ENCODE measurements around the gene SMOC2. TPM values are rescaled to one million over a fixed set of nuclear protein-coding genes. Genes with fewer than 3 reads are reported as not detected.

Gene SMOC2
- total and polyA plus RNA-seq, 2 experiments from 2014 or later: 51.0 to 88.7 TPM

DNA sequence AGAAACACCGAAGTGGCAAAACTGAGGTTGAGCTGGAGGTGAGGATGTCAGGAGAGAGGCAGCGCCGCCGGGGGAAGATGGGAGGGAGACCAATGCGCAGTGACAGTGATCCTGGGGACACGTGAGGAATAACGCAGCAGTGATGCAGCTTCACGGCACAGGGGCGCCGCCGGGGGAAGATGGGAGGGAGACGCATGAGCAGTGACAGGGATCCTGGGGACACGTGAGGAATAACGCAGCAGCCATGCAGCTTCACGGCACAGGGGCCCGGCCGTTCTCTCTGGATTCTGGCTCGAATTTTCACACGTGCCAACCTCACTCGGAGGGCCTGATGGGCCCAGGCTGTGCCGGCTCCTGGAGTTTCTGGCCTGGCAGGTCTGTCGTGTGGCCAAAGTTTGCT, 94.7 kb downstream of the SMOC2 start:
- H3K4me1 ChIP-seq (ENCODE audit: insufficient read depth): peaks cover under 1% of the 10 kb centered on the region

DNA sequence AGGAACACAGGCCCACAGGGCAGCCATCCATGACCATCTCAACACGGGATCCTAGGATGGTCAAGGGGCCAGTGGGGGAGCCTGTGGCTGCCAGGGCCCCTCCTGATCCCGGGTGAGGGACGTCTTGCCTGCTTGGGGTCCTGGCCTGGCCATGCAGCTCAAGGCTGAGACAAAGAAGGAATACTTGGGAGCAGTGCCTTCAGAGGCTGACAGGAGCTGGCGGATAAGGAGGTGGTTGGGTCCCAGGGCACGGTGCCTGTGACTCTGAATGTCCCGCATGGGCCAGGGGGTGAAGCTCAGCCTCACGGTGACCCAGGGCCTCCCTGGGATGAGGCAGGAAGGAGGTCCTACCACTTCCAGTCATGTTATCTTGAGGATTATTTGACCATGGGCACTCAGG, 95.2 kb downstream of the SMOC2 start:
- no peaks in the 10 kb centered on the region for H3K9me3 ChIP-seq (ENCODE audit: low read depth)
- TF ChIP-seq EZH2phosphoT487 (IDR thresholded peaks at IDR 0.05; ENCODE audit: low read depth, severe bottlenecking, unreplicated experiment) (no peak), EZH2 (IDR thresholded peaks at IDR 0.05; ENCODE audit: borderline replicate concordance) (no peak)
- TF ChIP-seq, protein P1, sequence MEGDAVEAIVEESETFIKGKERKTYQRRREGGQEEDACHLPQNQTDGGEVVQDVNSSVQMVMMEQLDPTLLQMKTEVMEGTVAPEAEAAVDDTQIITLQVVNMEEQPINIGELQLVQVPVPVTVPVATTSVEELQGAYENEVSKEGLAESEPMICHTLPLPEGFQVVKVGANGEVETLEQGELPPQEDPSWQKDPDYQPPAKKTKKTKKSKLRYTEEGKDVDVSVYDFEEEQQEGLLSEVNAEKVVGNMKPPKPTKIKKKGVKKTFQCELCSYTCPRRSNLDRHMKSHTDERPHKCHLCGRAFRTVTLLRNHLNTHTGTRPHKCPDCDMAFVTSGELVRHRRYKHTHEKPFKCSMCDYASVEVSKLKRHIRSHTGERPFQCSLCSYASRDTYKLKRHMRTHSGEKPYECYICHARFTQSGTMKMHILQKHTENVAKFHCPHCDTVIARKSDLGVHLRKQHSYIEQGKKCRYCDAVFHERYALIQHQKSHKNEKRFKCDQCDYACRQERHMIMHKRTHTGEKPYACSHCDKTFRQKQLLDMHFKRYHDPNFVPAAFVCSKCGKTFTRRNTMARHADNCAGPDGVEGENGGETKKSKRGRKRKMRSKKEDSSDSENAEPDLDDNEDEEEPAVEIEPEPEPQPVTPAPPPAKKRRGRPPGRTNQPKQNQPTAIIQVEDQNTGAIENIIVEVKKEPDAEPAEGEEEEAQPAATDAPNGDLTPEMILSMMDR (IDR thresholded peaks at IDR 0.05; ENCODE audit: poor library complexity): no peak
- H3K27me3 ChIP-seq: peaks cover 5% of the 10 kb centered on the region
- H3K36me3 ChIP-seq (replicated peaks; ENCODE audit: insufficient read depth, low read depth): no peaks in the 10 kb centered on the region
- peaks cover 6% of the 10 kb centered on the region for H3K4me1 ChIP-seq (ENCODE audit: insufficient read depth)
- no peak overlapping the region for H3K27ac ChIP-seq
- no peak for DNase-seq (ENCODE audit: low spot score)
- no peak overlapping the region for H2AFZ ChIP-seq
- H3K79me2 ChIP-seq: no peaks in the 10 kb centered on the region
- 89% methylated on average over 7 of the region's 7 CpGs for WGBS (ENCODE audit: low lambda C conversion rate, missing lambda C conversion rate)
- no peak overlapping the region for H3K4me3 ChIP-seq
- no peaks in the 10 kb centered on the region for H4K20me1 ChIP-seq (ENCODE audit: insufficient read depth, poor library complexity, severe bottlenecking)
- no peaks in the 10 kb centered on the region for H3K9me2 ChIP-seq (replicated peaks; ENCODE audit: insufficient read depth)
- H3K4me2 ChIP-seq: no peak overlapping the region

More for the DNA sequence above, 94.7 kb downstream of the SMOC2 start:
- no peak for DNase-seq (ENCODE audit: low spot score)
- no peak overlapping the region for H3K4me3 ChIP-seq
- H3K27me3 ChIP-seq: peaks cover 2% of the 10 kb centered on the region
- H4K20me1 ChIP-seq (ENCODE audit: insufficient read depth, poor library complexity, severe bottlenecking): no peaks in the 10 kb centered on the region
- TF ChIP-seq EZH2 (IDR thresholded peaks at IDR 0.05; ENCODE audit: borderline replicate concordance) (no peak), EZH2phosphoT487 (IDR thresholded peaks at IDR 0.05; ENCODE audit: low read depth, severe bottlenecking, unreplicated experiment) (no peak)
- TF ChIP-seq, protein P1 (IDR thresholded peaks at IDR 0.05; ENCODE audit: poor library complexity): no peak
- H3K36me3 ChIP-seq (replicated peaks; ENCODE audit: insufficient read depth, low read depth): no peaks in the 10 kb centered on the region
- H3K9me3 ChIP-seq (ENCODE audit: low read depth): no peaks in the 10 kb centered on the region
- WGBS (ENCODE audit: low lambda C conversion rate, missing lambda C conversion rate): 95% methylated on average over 21 of the region's 22 CpGs
- no peaks in the 10 kb centered on the region for H3K79me2 ChIP-seq
- no peak overlapping the region for H3K27ac ChIP-seq
- H3K4me2 ChIP-seq: no peak overlapping the region
- H2AFZ ChIP-seq: no peak overlapping the region
- no peaks in the 10 kb centered on the region for H3K9me2 ChIP-seq (replicated peaks; ENCODE audit: insufficient read depth)

DNA sequence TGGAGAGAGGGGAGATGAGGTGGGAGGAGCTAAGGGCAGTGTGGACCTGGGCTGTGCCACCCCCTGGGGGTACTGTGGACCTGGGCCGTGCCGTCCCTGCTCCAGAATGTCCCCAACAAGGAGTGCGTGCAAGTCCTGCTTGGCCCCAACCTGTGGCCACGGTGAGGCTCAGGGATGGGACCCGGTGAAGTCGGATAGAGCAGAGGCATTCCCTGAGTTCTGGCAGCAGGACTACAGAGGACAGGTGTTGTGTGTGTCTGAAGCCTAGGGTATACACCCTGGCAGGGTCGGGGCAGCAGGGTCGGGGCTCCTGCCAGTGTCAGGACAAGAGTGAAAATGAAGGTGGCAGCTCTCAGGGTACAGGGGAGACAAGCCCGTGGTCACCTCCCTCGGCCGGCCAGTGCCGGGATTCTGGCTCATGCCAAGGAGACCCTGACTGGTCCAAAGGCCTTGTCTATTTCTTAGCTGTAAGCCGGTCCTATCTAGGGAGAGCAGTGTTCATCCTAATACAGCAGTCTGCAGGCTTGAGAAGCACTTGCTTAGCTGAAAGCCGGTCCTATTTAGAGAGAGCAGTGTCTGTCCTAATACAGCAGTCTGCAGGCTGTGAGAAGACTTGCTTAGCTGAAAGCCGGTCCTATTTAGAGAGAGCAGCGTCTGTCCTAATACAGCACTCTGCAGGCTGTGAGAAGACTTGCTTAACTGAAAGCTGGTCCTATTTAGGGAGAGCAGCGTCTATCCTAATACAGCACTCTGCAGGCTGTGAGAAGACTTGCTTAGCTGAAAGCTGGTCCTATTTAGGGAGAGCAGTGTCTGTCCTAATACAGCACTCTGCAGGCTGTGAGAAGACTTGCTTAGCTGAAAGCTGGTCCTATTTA, 95.9 kb downstream of the SMOC2 start:
- no peak overlapping the region for H3K4me2 ChIP-seq
- no peaks in the 10 kb centered on the region for H3K9me2 ChIP-seq (replicated peaks; ENCODE audit: insufficient read depth)
- no peak for DNase-seq (ENCODE audit: low spot score)
- 91% methylated on average over 17 of the region's 17 CpGs for WGBS (ENCODE audit: low lambda C conversion rate, missing lambda C conversion rate)
- no peak overlapping the region for H3K27ac ChIP-seq
- H3K79me2 ChIP-seq: no peaks in the 10 kb centered on the region
- H3K9me3 ChIP-seq (ENCODE audit: low read depth): no peaks in the 10 kb centered on the region
- peaks cover 11% of the 10 kb centered on the region for H3K4me1 ChIP-seq (ENCODE audit: insufficient read depth)
- H3K36me3 ChIP-seq (replicated peaks; ENCODE audit: insufficient read depth, low read depth): no peaks in the 10 kb centered on the region
- no peak overlapping the region for H3K4me3 ChIP-seq
- H3K27me3 ChIP-seq: peaks cover 5% of the 10 kb centered on the region
- no peak overlapping the region for H2AFZ ChIP-seq
- TF ChIP-seq EZH2phosphoT487 (IDR thresholded peaks at IDR 0.05; ENCODE audit: low read depth, severe bottlenecking, unreplicated experiment) (no peak), EZH2 (IDR thresholded peaks at IDR 0.05; ENCODE audit: borderline replicate concordance) (no peak)
- TF ChIP-seq, protein P1 (IDR thresholded peaks at IDR 0.05; ENCODE audit: poor library complexity): no peak
- no peaks in the 10 kb centered on the region for H4K20me1 ChIP-seq (ENCODE audit: insufficient read depth, poor library complexity, severe bottlenecking)
